HG02840 (cell line): ENCODE measurements around the gene WHAMM.

Experiments used
- ATAC-seq: cut with Tn5 transposase; IDR thresholded peaks from one replicate; pipeline ENCODE4 v1.9.1; 2021; ENCODE audit warnings: mild to moderate bottlenecking, moderate library complexity, moderate number of reproducible peaks; ENCODE audit not compliant: unreplicated experiment, low FRiP score

The WHAMM gene

DNA sequence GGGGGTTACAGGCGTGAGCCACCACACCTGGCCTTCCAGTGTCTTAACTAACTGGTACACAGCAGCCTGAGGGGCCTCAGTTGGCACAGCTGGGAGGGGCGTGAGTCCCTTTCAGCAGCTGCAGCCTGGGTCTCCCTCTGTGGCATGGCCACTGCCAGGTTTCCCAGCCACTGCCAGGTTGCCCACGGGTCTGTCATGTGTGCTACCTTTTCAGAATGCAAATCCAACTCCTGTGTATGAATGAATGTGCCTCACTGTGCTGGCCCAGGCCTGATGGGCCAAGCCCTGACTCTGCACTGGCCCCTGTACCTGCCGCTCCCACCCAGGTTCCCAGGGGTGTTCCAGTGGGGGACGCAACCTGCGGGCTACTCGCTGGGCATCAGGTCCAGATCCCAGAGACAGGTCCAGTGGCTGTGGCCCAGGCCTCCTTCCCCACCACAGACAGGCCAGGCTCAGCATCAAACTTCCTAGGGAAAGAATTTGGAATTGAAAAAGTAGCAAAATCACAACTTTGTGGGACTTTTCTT, 26.0 kb downstream of the WHAMM start:
- no peak for ATAC-seq

DNA sequence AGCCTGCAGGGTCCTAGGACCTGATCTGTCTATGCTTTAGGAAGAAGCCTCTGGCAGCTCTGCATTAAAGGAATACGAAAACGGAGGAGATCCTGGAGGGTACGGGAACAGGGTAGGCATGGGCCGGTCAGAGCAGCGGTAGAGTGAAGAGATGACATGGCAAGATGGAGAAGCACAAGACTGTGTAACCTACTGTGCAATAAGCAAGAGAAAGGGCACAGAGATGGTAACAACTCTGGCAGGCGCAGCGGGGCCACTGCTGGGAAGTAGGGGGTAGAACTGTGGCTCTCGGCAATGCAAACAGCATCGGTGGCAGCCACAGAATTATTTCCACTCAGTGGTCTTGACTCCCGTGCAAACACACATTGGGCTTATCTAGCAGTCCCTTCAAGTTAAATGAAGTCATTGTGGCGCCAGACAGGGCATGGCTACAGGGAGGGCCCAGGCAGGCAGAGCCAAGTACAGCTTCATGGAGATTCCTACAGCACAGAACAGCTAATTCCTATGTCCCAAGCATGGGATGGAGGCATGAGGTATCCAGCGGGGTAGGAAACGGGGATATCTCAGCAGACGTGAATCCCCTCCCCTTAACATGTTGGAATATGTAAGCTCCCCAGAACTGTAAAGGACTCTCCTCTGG, 28.8 kb downstream of the WHAMM start:
- ATAC-seq = no peak

DNA sequence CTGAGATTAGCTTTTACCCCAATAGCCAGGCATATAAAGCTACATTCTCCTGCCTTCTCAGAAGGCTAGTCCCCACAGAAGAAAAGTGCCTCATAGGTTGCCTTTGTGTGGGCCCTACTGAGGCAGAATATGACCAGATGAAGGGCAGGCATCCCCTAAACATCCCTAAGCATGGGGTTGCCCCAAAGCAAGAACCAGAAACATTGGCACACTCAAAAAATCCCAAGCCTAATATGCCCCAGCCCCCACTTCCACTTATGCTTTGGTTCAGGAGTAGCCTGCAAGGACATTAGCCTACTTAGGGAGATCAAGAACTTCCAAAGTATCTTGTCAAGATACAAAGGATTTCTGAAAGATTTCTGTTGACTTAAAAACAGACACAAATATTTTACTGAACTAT, 29.7 kb downstream of the WHAMM start:
- ATAC-seq = no peak

DNA sequence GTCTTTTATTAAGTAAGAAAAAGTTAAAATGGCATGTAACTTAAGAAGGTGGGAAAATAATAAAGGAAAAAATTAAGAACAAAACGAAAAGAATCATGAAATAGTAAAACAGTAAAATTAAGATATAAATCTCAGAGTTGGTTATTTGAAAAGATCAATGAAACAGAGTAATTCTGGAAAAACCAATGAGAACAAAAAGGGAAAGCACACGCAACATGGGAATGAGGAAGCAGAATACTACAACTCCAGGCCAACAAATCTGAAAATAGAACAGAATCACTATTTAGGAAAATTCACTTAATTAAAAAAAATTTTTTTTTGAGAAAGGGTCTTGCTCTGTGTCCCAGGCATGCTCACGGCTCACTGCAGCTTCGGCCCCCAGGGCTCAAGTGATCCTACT, 30.7 kb downstream of the WHAMM start:
- ATAC-seq = no peak

DNA sequence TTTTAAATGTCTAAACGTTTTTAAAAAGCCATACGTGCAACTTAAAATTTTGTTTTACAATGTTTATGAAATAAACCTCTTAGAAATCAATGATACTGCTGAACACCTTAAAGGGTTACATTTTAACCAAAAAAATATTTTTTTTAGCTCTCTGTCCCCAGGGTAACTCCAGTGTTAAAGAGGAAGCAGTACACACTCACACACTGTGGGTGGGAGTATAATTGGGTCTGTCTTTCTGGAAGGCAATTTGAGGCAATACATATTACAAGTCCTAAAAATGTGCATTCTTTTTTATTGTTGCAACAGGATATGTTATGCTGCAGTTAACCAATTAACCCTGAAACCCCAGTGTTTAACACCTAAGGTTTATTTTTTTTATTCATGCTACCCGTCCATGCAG, 34.1 kb downstream of the WHAMM start:
- no peak for ATAC-seq

DNA sequence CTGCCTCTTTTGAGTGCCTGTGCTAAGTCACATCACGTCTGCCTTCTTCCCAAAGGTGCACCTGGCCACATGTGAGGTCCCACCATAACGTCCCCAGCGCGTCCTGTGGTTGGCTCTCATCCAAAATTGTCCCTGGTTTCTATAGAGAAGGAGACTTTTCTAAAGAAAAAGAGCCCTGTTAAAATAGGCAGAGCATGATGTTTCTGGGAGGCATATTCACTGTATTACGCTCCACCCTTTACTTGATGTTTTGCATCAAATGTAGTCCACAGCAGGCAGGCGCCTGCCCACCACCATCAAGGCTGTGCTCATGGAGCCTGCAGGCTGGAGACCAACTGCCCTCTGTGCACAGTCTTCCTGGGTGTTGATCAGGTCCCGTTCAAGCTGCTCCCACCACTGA, 36.3 kb downstream of the WHAMM start:
- no peak for ATAC-seq

DNA sequence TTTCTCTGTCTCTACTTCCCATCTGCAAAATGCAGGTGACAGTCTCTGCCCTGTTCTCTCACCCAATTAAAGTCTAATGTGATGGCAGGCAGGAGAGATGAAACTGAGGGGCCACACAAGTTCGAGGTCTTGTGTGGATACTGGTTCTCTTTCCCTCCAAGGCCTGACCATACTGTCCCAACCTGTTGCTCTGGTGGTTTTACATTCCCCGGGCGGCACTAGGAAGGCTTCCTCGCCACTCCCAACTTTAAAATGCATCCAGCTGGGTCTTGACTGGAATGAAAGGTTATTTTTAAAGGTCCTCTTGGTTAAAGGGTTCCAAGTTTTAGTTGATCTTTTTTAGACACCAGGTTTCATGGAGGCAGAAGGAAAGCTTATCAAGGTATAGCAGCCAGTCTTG, 37.2 kb downstream of the WHAMM start:
- ATAC-seq = no peak

DNA sequence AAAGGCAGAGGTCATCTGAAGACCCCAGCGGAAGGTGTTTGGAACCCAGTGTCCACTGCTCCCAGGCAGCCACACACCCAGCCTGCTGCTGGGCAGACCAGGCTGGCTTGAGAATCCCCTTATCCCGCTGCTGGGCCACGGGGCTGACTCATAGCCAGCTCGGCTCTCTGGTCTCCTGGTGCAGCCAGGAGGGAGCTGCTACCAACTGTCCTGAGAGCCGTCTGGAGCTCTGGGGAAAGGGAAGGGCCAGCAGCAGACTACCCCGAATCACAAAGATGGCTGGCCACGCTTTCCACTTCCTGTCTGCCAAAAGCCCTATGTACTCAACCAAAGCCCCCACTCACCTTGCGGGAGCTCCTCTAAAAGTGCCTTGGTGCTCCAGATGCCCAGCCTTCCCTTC, 38.3 kb downstream of the WHAMM start:
- no peak for ATAC-seq

DNA sequence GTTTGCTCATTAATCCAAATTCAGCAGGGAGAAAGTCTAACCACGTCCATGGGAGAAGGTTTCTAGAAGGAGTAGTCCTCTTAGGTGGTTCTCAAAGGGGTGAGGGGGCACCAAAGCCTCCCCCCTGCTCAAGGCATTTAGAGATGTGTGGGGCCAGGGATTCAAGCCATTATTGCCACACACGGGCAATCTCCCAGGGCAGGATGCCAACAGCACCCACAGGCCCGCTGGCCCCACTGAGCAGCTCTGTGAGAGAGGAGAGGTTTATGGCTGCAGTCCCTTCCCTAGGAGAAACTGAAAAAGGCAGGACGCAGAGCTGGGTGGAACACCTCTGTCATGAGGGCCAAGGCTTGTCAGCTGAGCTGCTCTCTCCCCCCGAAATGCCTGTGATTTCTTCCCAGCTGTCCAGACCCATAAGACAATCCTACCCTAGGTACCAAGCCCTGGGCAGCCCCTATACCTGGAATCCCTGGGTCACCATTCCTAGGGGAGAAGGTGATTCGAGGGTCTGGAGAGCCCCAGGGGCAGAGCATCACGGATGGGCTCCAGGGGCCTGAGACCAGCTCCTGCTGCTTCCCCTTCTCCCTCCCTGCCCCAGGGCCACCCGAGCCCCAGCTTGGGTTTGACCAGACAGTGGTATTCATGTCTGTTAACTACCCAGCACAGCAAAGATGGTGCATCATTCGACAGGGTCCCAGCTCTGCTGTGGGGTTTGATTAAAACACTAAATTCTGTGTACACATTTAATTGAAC, 39.0 kb downstream of the WHAMM start:
- no peak for ATAC-seq

DNA sequence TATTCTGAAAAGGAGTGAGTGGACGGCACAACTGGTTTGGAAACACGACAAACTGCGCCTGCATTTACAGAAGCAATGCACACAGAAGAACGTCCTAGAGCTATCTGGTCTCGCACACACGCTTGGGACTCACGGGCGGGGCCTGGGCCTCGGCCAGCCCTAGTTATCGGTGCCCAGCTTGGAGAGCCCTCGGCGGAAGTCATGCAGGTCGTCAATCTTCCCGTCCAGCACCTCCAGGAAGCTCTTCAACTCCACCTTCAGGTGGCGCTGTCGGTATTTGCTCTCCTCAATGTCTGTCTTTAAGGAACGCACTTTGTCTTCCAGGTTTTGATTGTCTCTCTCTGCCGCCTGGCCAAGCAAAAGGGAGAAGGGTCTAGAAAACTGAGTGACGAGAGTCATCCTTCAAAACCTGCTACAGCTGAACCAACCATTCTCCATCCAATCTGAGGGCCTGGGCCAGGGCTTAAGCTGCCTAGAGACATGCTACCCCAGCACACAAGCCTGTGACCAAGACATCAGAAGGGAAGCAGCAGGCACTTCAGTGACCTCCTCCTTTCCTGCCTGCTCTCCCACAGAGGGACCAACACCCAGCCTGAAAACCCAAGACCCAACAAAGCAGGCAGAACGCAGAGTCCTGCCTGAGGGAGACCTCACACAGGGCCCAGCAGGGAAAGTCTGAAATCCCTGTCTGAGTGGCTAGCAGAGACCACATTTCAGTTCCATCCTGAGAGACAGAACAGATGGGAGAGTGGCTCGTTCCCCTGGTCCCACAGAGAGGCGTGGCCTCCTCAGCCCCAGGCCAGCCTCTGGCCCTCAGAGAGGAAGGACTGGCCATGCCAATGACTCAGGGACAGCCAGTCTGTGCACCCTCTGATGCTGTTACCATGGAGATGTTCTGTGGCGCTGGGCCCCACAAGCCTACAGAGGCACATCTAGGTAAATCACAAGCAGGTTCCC, 40.4 kb downstream of the WHAMM start:
- no peak for ATAC-seq

DNA sequence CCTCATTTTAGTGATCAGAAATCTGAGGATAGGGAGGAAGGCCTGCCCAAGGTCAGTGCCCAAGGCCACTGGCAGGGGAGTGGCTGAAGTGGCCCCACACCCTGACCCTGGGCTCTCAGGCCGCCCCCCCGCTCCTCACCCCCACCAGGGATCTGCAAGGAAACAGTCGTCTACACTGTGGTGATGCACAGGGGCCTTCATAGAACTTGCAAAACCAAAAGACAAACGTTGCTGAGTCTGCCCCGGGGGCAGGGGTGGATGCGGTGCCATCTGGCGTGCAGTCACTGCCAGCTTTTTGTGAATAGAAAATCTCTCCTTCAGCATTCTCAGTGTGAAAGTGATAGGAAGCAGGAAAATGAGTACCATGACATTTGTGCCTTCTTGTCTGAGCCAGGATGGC, 41.3 kb downstream of the WHAMM start:
- ATAC-seq = no peak

DNA sequence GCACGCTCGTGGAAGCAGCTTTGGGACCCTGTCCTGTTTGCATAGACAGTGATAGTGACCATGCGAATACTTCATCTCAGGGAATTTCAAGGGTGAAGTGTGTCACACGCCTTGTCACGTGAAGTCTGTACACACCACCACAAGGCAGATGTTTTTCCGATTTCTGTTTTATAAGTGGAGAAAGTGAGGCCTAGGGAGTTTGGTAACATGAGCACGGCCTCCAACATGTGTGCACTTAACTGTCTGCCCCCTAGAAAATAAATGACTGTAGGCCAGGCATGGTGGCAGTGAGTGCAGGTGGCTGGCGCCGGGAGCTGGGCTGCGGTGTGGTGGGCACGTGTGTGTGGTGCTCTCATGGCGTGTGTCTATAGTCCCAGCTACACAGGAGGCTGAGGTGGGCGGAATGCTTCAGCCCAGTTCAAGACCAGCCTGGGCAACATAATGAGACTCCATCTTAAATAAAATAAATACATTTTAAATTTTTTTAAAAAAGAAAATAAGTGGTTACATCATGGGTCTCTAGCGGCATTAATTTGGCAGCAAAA, 42.0 kb downstream of the WHAMM start:
- no peak for ATAC-seq

DNA sequence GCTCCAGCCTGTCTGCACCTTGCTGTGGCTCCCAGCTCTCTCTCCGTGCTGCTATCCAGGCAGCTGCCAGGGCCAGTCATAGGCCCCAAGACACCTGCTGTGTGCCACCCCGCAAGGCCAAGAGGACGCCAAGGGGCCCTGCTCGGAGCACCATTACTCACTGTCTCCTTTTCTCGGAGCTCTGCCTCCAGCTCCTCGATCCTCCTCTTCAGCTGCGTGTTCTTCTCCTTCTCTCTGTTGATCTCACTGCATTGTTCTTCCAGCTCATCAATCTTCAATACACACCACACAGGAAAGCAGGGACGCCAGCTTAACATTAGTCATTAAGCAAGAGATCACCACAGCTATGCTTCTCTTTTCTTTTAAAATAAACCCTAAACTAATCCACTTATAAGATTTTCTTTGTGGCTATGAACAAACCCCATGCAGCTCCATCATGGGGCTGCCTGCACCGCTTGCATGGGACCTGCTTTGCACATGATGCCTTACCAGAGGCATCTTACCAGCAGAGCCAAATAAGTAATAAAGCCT, 42.6 kb downstream of the WHAMM start:
- no peak for ATAC-seq

DNA sequence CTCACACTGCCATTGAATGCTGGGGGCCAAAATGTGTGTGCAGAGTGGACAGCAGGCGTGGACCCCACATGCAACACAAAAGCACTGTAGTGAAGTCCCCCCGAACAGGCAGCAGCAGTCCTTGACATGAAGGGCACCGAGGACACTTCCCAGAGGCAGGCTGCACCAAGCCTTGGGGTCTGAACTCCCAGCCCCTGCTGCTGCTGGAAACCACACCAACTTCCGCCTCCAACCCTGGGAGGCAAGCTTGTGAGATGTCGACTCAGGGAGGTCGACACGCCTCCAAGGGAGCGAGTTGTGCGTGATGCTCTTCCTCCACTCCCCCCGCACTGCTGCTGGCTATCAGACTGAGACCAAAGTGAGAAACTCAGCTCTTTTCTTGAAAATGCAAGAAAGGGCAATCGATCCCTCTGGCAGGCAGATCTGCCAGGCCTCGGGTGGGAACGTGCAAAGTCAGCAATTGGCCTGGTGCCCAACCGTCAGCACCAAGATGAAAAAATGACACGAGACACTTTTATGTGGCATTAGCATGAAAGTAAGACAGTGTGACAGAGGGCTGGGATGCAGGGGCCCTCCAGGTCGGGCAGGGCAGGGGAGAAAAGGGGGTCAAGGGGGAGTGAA, 43.6 kb downstream of the WHAMM start:
- ATAC-seq = no peak

DNA sequence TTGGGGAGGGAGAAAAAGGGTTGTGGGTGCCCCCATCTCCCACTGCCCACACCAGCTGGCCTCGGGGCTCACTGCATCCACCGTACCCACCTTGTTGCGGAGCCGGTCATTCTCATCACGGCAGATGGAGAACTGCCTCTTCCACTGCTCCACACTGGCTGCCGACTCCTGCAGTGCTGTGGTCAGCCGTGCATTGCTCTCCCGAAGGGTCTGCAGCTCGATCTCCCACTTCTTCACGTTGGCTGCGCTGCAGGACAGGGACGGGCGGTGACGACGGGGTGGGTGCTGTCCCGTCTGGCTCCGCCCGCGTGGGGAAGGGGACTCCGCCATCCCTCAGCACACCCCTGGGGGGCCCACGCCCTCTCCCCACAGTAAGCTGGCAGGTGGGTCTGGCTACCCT, 45.1 kb downstream of the WHAMM start:
- no peak for ATAC-seq

DNA sequence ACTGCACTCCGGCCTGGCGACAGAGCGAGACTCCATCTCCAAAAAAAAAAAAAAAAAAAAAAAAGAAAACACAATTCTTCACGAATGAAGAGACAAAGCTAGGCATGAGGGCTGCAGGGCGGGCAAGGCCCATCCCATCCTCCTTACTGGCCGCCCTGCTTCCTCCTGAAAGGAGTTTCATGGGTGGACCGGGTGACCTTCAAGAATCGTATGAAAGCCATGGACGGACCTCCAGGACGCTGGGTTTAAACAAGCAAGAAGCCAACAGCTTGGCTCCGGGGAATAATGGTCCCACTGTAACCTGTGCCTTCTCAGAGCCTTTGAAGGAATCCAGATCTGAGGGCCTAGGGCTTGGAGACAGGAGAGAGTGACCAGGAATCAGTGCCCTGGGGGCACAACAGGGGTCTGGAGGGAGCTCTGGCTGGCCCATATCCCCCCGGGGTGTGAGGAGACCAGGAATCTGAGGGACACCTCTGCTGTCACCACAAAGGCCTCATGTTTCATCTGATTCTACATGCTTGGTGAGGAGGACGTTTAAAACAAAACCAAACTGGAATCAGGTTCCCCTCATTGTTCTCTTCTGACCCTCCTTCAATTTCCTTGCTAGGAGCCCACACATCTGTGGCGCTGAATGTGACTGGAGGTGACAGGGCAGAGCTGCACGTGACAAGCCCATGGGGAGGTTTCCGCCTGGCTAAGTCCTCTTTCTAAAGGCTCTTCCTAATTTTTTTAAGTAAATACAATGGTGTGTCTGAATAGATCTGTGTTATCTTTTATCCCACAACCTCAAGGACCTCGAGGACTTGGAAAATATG, 46.1 kb downstream of the WHAMM start:
- ATAC-seq = no peak

DNA sequence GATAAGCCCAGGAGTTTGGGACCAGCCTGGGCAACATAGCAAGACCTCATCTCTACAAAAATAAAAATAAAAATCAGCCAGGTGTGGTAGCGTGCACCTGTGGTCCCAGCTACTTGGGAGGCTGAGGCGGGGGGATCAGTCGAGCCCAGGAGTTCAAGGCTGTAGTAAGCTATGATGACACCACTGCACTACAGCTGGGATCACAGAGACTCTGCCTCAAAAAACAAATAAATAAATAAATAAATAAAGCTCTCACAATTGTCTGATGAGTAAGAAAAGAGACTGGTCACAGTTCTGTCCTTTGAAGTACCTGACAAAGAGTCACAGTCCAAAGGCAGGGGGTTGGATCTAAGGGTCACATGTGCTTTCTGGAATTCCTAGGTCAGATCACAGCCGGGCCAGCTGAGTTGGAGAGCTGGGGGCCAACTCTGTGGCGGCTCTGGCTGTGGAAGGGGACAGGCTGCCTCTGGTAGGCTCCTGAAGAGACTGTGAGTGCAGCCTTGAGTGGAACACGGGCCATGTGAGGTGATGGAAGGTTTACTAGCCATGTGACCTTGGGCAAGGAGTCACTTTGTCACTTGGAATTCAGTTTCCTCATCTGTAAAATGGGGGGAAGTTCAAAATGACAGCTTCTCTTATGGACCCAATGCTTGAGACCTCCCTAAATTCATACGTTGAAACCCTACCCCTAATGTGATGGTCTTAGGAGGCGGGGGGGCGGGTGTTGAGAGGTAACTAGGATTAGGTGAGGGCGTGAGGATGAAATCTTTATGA, 47.2 kb downstream of the WHAMM start:
- no peak for ATAC-seq

DNA sequence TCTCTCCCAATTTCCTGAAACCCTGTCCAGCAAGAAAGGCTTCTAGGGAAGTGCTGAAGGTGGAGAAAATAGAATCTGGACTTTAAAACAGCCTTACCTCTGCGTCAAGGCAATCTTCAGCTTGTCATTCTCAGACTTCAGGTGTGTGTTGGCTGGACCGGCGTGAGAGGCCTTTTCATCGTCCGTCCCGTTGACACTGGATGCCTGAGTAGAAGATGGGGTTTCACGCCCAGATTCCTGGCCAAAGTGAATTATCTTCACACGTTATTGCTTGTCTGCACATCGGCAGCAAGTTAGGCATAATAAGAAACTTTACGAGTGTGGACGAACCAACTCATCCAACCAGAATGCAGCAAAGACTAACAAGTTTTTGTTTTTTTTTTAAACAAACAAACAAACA, 49.5 kb downstream of the WHAMM start:
- ATAC-seq = no peak
